IMR-90 (cell line): Measurements from ENCODE around the gene DMXL1. TPM values are rescaled to one million over a fixed set of nuclear protein-coding genes. Genes with fewer than 3 reads are reported as not detected.

ENCODE experiments used
- ATAC-seq: fragments of 200-7000 bp; cut with Tn5 transposase; 2 replicates; pipeline ENCODE4 v1.9.1; 2020; ENCODE audit warnings: low read depth, mild to moderate bottlenecking, moderate library complexity
- BruUV-seq: library from RNA; stranded (reverse); fragments of 400-500 nt; replicated peaks from 2 replicates; lab custom pipeline; 2021; lab: Mats Ljungman, UMichigan
- CTCF ChIA-PET: fragments of 300-600 bp; formaldehyde crosslinking; extraction: SDS; loops from one replicate; lab custom pipeline; 2021; ENCODE audit warnings: antibody characterized with exemption; lab: Yijun Ruan, JAX
- POLR2A ChIA-PET: fragments of 300-600 bp; sonication (Branson Sonifier 250); formaldehyde crosslinking; loops from one replicate; lab custom pipeline; 2022; ENCODE audit warnings: antibody characterized with exemption; ENCODE audit not compliant: unreplicated experiment; lab: Charles Lee
- DNase-seq: peaks from one replicate; pipeline ENCODE4 v3.0.0; 2013
- H2AFZ ChIP-seq: replicated peaks from 2 replicates; pipeline ENCODE3; 2013; ENCODE audit warnings: low read length, mild to moderate bottlenecking; ENCODE audit not compliant: poor library complexity
- H2AK5ac ChIP-seq: 2 replicates; pipeline ENCODE4 v1.6.1; 2013; ENCODE audit warnings: low read depth, low read length, inconsistent platforms
- H2AK9ac ChIP-seq: replicated peaks from 2 replicates; pipeline ENCODE3; 2013; ENCODE audit warnings: mild to moderate bottlenecking, low read depth, low read length, moderate library complexity; ENCODE audit not compliant: poor library complexity
- H2BK120ac ChIP-seq: 2 replicates; pipeline ENCODE4 v1.6.1; 2013; ENCODE audit warnings: low read depth, low read length, inconsistent platforms
- H2BK15ac ChIP-seq: 3 replicates; pipeline ENCODE4 v1.6.1; 2013; ENCODE audit warnings: low read depth, low read length, inconsistent platforms
- H2BK20ac ChIP-seq: 2 replicates; pipeline ENCODE4 v1.6.1; 2013; ENCODE audit warnings: low read depth, mild to moderate bottlenecking, inconsistent platforms, low read length, moderate library complexity
- H2BK5ac ChIP-seq: 2 replicates; pipeline ENCODE4 v1.6.1; 2013; ENCODE audit warnings: mild to moderate bottlenecking, low read depth, low read length, inconsistent platforms; ENCODE audit not compliant: poor library complexity, severe bottlenecking
- H3K14ac ChIP-seq: replicated peaks from 2 replicates; pipeline ENCODE4 v1.6.1; 2013; ENCODE audit warnings: low read depth, low read length, inconsistent platforms
- H3K18ac ChIP-seq: 2 replicates; pipeline ENCODE4 v1.6.1; 2013; ENCODE audit warnings: low read depth, low read length, control low read depth
- H3K23ac ChIP-seq: 2 replicates; pipeline ENCODE4 v1.6.1; 2013; ENCODE audit warnings: low read depth, low read length, inconsistent platforms
- H3K27ac ChIP-seq: 2 replicates; pipeline ENCODE4 v1.5.1; 2013; ENCODE audit warnings: mild to moderate bottlenecking, control low read depth, low read length; ENCODE audit not compliant: insufficient read depth
- H3K27me3 ChIP-seq: 2 replicates; pipeline ENCODE4 v1.6.1; 2013; ENCODE audit warnings: low read length; ENCODE audit not compliant: control insufficient read depth, insufficient read depth
- H3K36me3 ChIP-seq: 2 replicates; pipeline ENCODE4 v1.6.1; 2013; ENCODE audit warnings: low read length, mixed read lengths; ENCODE audit not compliant: control insufficient read depth, insufficient read depth
- H3K4ac ChIP-seq: 2 replicates; pipeline ENCODE4 v1.6.1; 2013; ENCODE audit warnings: low read depth, low read length, inconsistent platforms
- H3K4me1 ChIP-seq: 2 replicates; pipeline ENCODE4 v1.6.1; 2013; ENCODE audit warnings: low read length, mixed read lengths; ENCODE audit not compliant: control insufficient read depth, insufficient read depth
- H3K4me2 ChIP-seq: 2 replicates; pipeline ENCODE4 v1.6.1; 2013; ENCODE audit warnings: low read depth, mild to moderate bottlenecking, control low read depth, low read length, moderate library complexity
- H3K4me3 ChIP-seq: 2 replicates; pipeline ENCODE4 v1.5.1; 2013; ENCODE audit warnings: low read depth, mild to moderate bottlenecking, control low read depth, low read length, moderate library complexity; ENCODE audit not compliant: insufficient read depth
- H3K56ac ChIP-seq: 2 replicates; pipeline ENCODE4 v1.6.1; 2013; ENCODE audit warnings: low read length, inconsistent platforms; ENCODE audit not compliant: insufficient read depth; ENCODE audit errors: extremely low read depth
- H3K79me1 ChIP-seq, 2 experiments: 2 replicates each; pipeline ENCODE4 v1.6.1; 2013; ENCODE audit warnings: low read length in 2 of 2, inconsistent platforms in 1 of 2, low read depth in 1 of 2
- H3K9ac ChIP-seq: 2 replicates; pipeline ENCODE4 v1.6.1; 2013; ENCODE audit warnings: low read depth, low read length, control low read depth
- H3K9me1 ChIP-seq: 2 replicates; pipeline ENCODE4 v1.6.1; 2013; ENCODE audit warnings: low read length, inconsistent platforms; ENCODE audit not compliant: insufficient read depth
- H3K9me3 ChIP-seq: 2 replicates; pipeline ENCODE4 v1.6.1; 2013; ENCODE audit warnings: low read length; ENCODE audit not compliant: control insufficient read depth, insufficient read depth
- H4K20me1 ChIP-seq: 2 replicates; pipeline ENCODE4 v1.6.1; 2013; ENCODE audit warnings: low read length, inconsistent platforms; ENCODE audit not compliant: insufficient read depth
- H4K5ac ChIP-seq: 2 replicates; pipeline ENCODE4 v1.6.1; 2013; ENCODE audit warnings: mild to moderate bottlenecking, low read depth, low read length, control low read depth
- H4K8ac ChIP-seq, 2 experiments: 2 replicates each; pipeline ENCODE4 v1.6.1; 2013; ENCODE audit warnings: low read depth in 2 of 2, low read length in 2 of 2, control low read depth in 1 of 2, inconsistent platforms in 1 of 2
- H4K91ac ChIP-seq: 2 replicates; pipeline ENCODE4 v1.6.1; 2013; ENCODE audit warnings: low read depth, low read length, inconsistent platforms; ENCODE audit not compliant: insufficient read depth
- CEBPB ChIP-seq: IDR thresholded peaks from 2 replicates; pipeline ENCODE4 v1.6.1; 2012; ENCODE audit warnings: low read depth, low read length, improper control_type of control experiment
- CHD1 ChIP-seq: IDR thresholded peaks from 2 replicates; pipeline ENCODE4 v1.6.1; 2012; ENCODE audit warnings: low read depth, low read length, improper control_type of control experiment
- MAZ ChIP-seq: IDR thresholded peaks from 2 replicates; pipeline ENCODE4 v1.6.1; 2012; ENCODE audit warnings: low read depth, mild to moderate bottlenecking, low read length, improper control_type of control experiment, moderate library complexity, borderline replicate concordance
- MXI1 ChIP-seq: IDR thresholded peaks from 2 replicates; pipeline ENCODE4 v1.6.1; 2012; ENCODE audit warnings: low read depth, mild to moderate bottlenecking, low read length, moderate library complexity, borderline replicate concordance
- NFE2L2 ChIP-seq: fragments of 150-350 bp; IDR thresholded peaks from 2 replicates; pipeline ENCODE4 v1.6.1; 2016; ENCODE audit warnings: low read depth, mild to moderate bottlenecking, low read length
- SMC3 ChIP-seq: fragments of 150-350 bp; IDR thresholded peaks from 2 replicates; pipeline ENCODE4 v1.6.1; 2016; ENCODE audit warnings: low read depth, mild to moderate bottlenecking, antibody characterized with exemption, low read length, moderate library complexity
- WGBS, 2 experiments: methylation state at CpG; one replicate each; pipeline versions ENCODE4 v1.1.5 to v1.1.7; 2013; ENCODE audit warnings: missing lambda C conversion rate in 2 of 2; ENCODE audit not compliant: insufficient read length in 1 of 2; ENCODE audit errors: extremely low coverage in 2 of 2; 5-methylcytosine and 5-hydroxymethylcytosine counted together
- dilution Hi-C: fragments of 300-500 bp; cut with HindIII; formaldehyde crosslinking; loops from one replicate; pipeline ENCODE4 v1.14.3; 2018; ENCODE audit warnings: low sequenced_read_pairs; ENCODE audit not compliant: unreplicated experiment
- in situ Hi-C: fragments of 300-500 bp; cut with MboI; formaldehyde crosslinking; loops from 3 replicates; pipeline ENCODE4 v1.14.3; 2019; ENCODE audit warnings: low sequenced_read_pairs, inconsistent platforms, mixed read lengths
- intact Hi-C: fragments of 100-400 bp; cut with micrococcal nuclease; formaldehyde crosslinking; loops from 2 replicates; pipeline ENCODE4 v1.10.0; 2022
- polyA plus RNA-seq, 3 experiments: library from polyadenylated mRNA; depleted of rRNA; stranded (reverse); fragments of >200 nt; gene quantifications; 2 replicates each; pipeline ENCODE4 v1.2.3, GENCODE V29; 2012; ENCODE audit warnings: low replicate concordance in 1 of 3
- total RNA-seq: library from RNA; depleted of rRNA; stranded (reverse); fragments of >200 nt; gene quantifications from 2 replicates; pipeline ENCODE4 v1.2.3, GENCODE V29; 2012
- TF ChIP-seq, protein P1 (sequence below): fragments of 150-350 bp; IDR thresholded peaks from 2 replicates; pipeline ENCODE4 v1.6.1; 2017; ENCODE audit warnings: mild to moderate bottlenecking, antibody characterized with exemption, low read length, low read depth

The DMXL1 gene
- total and polyA plus RNA-seq, 2 of the 4 experiments (the other 2 are of a cell fraction): 8.1 to 21.5 TPM

- no peak overlapping the region for H4K91ac ChIP-seq
- H3K4me1 ChIP-seq: no peaks in the 10 kb centered on the region
- no peak overlapping the region for H3K4me3 ChIP-seq
- no peak for ATAC-seq
- H3K9ac ChIP-seq: no peak overlapping the region
- no peak overlapping the region for H4K5ac ChIP-seq
- H2BK120ac ChIP-seq: no peak overlapping the region
- no peak overlapping the region for H2AK5ac ChIP-seq
- H3K27ac ChIP-seq: no peak overlapping the region
- no peaks in the 10 kb centered on the region for H3K27me3 ChIP-seq
- 0 out of 2 replicates have a peak, but pooled peaks cover 2% of the 10 kb centered on the region for H3K9me3 ChIP-seq
- H2BK20ac ChIP-seq: no peak overlapping the region
- no peak overlapping the region for H3K56ac ChIP-seq
- no peaks in the 10 kb centered on the region; the same call in 1 of the 2 replicates for H3K36me3 ChIP-seq
- intact Hi-C loops (no loop called here), dilution Hi-C loops (no loop called here), in situ Hi-C loops (no loop called here)
- WGBS, 2 experiments: no CpG with 5 or more reads among the region's 7 CpGs
- BruUV-seq: no TSS peak
- no peak overlapping the region for H3K4ac ChIP-seq
- no peak overlapping the region for H4K8ac ChIP-seq
- H4K20me1 ChIP-seq: no peaks in the 10 kb centered on the region
- H2AK9ac ChIP-seq: no peak overlapping the region
- H2BK15ac ChIP-seq: no peak overlapping the region
- no peak overlapping the region for H2BK5ac ChIP-seq
- POLR2A ChIA-PET: no interaction called here
- H3K4me2 ChIP-seq: no peak overlapping the region
- CTCF ChIA-PET: interaction anchor here (0.5 to 0.6 kb wide), 2 partner anchors 161 to 233 kb away, joined by 3 to 4 read pairs; no protein-coding TSS in a partner anchor
- H2AFZ ChIP-seq: no peak overlapping the region
- TF ChIP-seq MAZ: no peak
- TF ChIP-seq SMC3: no peak
- no peak for TF ChIP-seq CHD1
- no peak for TF ChIP-seq NFE2L2
- 0 out of 2 replicates have a peak, but pooled peaks have one; percentile 5 for TF ChIP-seq CEBPB
- TF ChIP-seq MXI1: no peak
- TF ChIP-seq, protein P1, sequence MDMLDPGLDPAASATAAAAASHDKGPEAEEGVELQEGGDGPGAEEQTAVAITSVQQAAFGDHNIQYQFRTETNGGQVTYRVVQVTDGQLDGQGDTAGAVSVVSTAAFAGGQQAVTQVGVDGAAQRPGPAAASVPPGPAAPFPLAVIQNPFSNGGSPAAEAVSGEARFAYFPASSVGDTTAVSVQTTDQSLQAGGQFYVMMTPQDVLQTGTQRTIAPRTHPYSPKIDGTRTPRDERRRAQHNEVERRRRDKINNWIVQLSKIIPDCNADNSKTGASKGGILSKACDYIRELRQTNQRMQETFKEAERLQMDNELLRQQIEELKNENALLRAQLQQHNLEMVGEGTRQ: no peak
- no peak overlapping the region for H3K18ac ChIP-seq
- H3K14ac ChIP-seq: no peak overlapping the region
- no peak overlapping the region for H3K23ac ChIP-seq
- no peaks in the 10 kb centered on the region for H3K79me1 ChIP-seq
- no peaks in the 10 kb centered on the region for H3K9me1 ChIP-seq
- peak; percentile 58 for DNase-seq
These were observed 180.3 kb downstream of the DMXL1 start for GRCh38 chr5:119250946-119251901.
